Thyroid gland (tissue), 4 donors: Measurements from ENCODE around the gene PRLR.

Source experiments
- CTCF ChIP-seq, 6 experiments: fragments of 200-600 bp in 3 of 6; fragments of 450-650 bp in 3 of 6; sonication (generic) in 3 of 6; IDR thresholded peaks; one replicate each; pipeline ENCODE4 v1.5.1; 2016 to 2019; ENCODE audit warnings: antibody characterized with exemption in 6 of 6, mild to moderate bottlenecking in 2 of 6, inconsistent platforms in 1 of 6, moderate library complexity in 1 of 6
- POLR2A ChIP-seq, 2 donors: fragments of 450-650 bp; IDR thresholded peaks; one replicate each; pipeline ENCODE4 v1.6.1; 2017; ENCODE audit warnings: antibody characterized with exemption in 2 of 2, mild to moderate bottlenecking in 2 of 2, moderate library complexity in 1 of 2

GRCh38 chr5:35149041-35149440 lies 81.2 kb downstream of the PRLR start:
- no peak for TF ChIP-seq CTCF (IDR thresholded peaks at IDR 0.05)
- no peak for TF ChIP-seq POLR2A (IDR thresholded peaks at IDR 0.05)
